Mesothelial cell of epicardium (in vitro differentiated cells): Measurements from ENCODE around the gene PARD3B. TPM values are rescaled to one million over a fixed set of nuclear protein-coding genes. Genes with fewer than 3 reads are reported as not detected.

Experiments
- DNase-seq, 2 experiments: peaks; one replicate each; pipeline ENCODE4 v3.0.0; 2021; ENCODE audit warnings: low spot score in 2 of 2; ENCODE audit not compliant: unreplicated experiment in 2 of 2
- H3K27ac Mint-ChIP-seq: 2 replicates; pipeline ENCODE4 v1.8.0; 2021; ENCODE audit warnings: mixed read lengths
- H3K27me3 Mint-ChIP-seq: 2 replicates; pipeline ENCODE4 v1.8.0; 2021; ENCODE audit warnings: low read depth, mixed read lengths
- H3K36me3 Mint-ChIP-seq: 2 replicates; pipeline ENCODE4 v1.8.0; 2021; ENCODE audit warnings: mixed read lengths
- H3K4me1 Mint-ChIP-seq: 2 replicates; pipeline ENCODE4 v1.8.0; 2021; ENCODE audit warnings: mixed read lengths
- H3K4me3 Mint-ChIP-seq: 2 replicates; pipeline ENCODE4 v1.8.0; 2021; ENCODE audit warnings: mild to moderate bottlenecking, moderate library complexity, mixed read lengths
- H3K9me3 Mint-ChIP-seq: 2 replicates; pipeline ENCODE4 v1.8.0; 2021; ENCODE audit warnings: mixed read lengths
- CTCF ChIP-seq: fragments of 200-600 bp; sonication (generic); IDR thresholded peaks from one replicate; pipeline ENCODE4 v1.5.0; 2021; ENCODE audit warnings: antibody characterized with exemption; ENCODE audit not compliant: unreplicated experiment
- total RNA-seq: library from RNA; stranded (reverse); gene quantifications from 3 replicates; pipeline ENCODE4 v1.2.1, GENCODE V29; 2021

PARD3B gene
- total RNA-seq, 1 donor from 2014 or later, result 23.4 TPM

GRCh38 chr2:204504594-204504993 is 40.7 kb upstream of the PARD3B start:
- Mint-ChIP-seq H3K27ac (no peak overlapping the region), H3K27me3 (peaks cover 8% of the 10 kb centered on the region), H3K9me3 (no peaks in the 10 kb centered on the region), H3K4me3 (no peak overlapping the region), H3K36me3 (no peaks in the 10 kb centered on the region), H3K4me1 (peaks cover 4% of the 10 kb centered on the region)
- no peak for DNase-seq
- no peak for TF ChIP-seq CTCF

- Mint-ChIP-seq H3K4me3 (no peak overlapping the region), H3K9me3 (no peaks in the 10 kb centered on the region), H3K27ac (no peak overlapping the region), H3K27me3 (peaks cover 8% of the 10 kb centered on the region), H3K4me1 (peaks cover 4% of the 10 kb centered on the region), H3K36me3 (no peaks in the 10 kb centered on the region)
- TF ChIP-seq CTCF, result no peak
- no peak for DNase-seq
These were observed 39.8 kb upstream of the PARD3B start for GRCh38 chr2:204505488-204505887.

- no peak for TF ChIP-seq CTCF
- no peaks in the 10 kb centered on the region for H3K9me3 Mint-ChIP-seq
- H3K27me3 Mint-ChIP-seq, result peaks cover 8% of the 10 kb centered on the region
- no peak overlapping the region for H3K27ac Mint-ChIP-seq
- H3K36me3 Mint-ChIP-seq, result no peaks in the 10 kb centered on the region
- no peak overlapping the region for H3K4me3 Mint-ChIP-seq
- peaks cover 4% of the 10 kb centered on the region for H3K4me1 Mint-ChIP-seq
- DNase-seq, result no peak
These were observed 39.3 kb upstream of the PARD3B start for GRCh38 chr2:204505946-204506345.

GRCh38 chr2:204507636-204508035 is 37.6 kb upstream of the PARD3B start:
- no peaks in the 10 kb centered on the region for H3K9me3 Mint-ChIP-seq
- H3K4me3 Mint-ChIP-seq, result no peak overlapping the region
- H3K36me3 Mint-ChIP-seq, result no peaks in the 10 kb centered on the region
- no peak for DNase-seq
- no peak for TF ChIP-seq CTCF
- no peak overlapping the region for H3K27ac Mint-ChIP-seq
- H3K27me3 Mint-ChIP-seq, result peaks cover 6% of the 10 kb centered on the region
- H3K4me1 Mint-ChIP-seq, result peaks cover 4% of the 10 kb centered on the region

GRCh38 chr2:204510709-204511420 is 34.4 kb upstream of the PARD3B start:
- H3K27ac Mint-ChIP-seq, result no peak overlapping the region
- H3K4me3 Mint-ChIP-seq, result no peak overlapping the region
- no peaks in the 10 kb centered on the region for H3K4me1 Mint-ChIP-seq
- no peak for DNase-seq
- H3K9me3 Mint-ChIP-seq, result peaks cover 3% of the 10 kb centered on the region
- peaks cover 6% of the 10 kb centered on the region for H3K27me3 Mint-ChIP-seq
- no peak for TF ChIP-seq CTCF
- H3K36me3 Mint-ChIP-seq, result no peaks in the 10 kb centered on the region
